Measurements from ENCODE around the gene COLEC11.
"Not testable (repeated sequence)": the region's sequence is repeated elsewhere in the genome, so short reads cannot be mapped to it uniquely, and the experiment has no call there.

COLEC11 gene

GRCh38 chr2:3655871-3656761, 61.2 kb downstream of the COLEC11 start:
- FAIRE-seq: no peak

- FAIRE-seq: no peak
Measured at GRCh38 chr2:3656762-3657721, 62.1 kb downstream of the COLEC11 start.

- no peak for FAIRE-seq
Measured at GRCh38 chr2:3657881-3658280, 63.0 kb downstream of the COLEC11 start, which contains the start of gene ALLC. TSS of gene ALLC (plus strand) at chr2:3658200. CDS start at chr2:3671158, 12,958 bp downstream.

GRCh38 chr2:3659447-3660432, 64.8 kb downstream of the COLEC11 start:
- FAIRE-seq: no peak

GRCh38 chr2:3660640-3661039, 65.7 kb downstream of the COLEC11 start:
- not testable (repeated sequence) for FAIRE-seq

GRCh38 chr2:3661149-3661660, 66.3 kb downstream of the COLEC11 start:
- FAIRE-seq: no peak

GRCh38 chr2:3662239-3662638, 67.3 kb downstream of the COLEC11 start:
- FAIRE-seq: no peak

- FAIRE-seq: no peak
Measured at GRCh38 chr2:3664118-3664517, 69.2 kb downstream of the COLEC11 start.

- FAIRE-seq: no peak
Measured at GRCh38 chr2:3664925-3665324, 70.0 kb downstream of the COLEC11 start.

GRCh38 chr2:3665886-3666612, 71.1 kb downstream of the COLEC11 start:
- no peak for FAIRE-seq

GRCh38 chr2:3666613-3666975, 71.7 kb downstream of the COLEC11 start:
- FAIRE-seq: no peak

GRCh38 chr2:3667151-3667631, 72.3 kb downstream of the COLEC11 start:
- FAIRE-seq: no peak

GRCh38 chr2:3669656-3670055, 74.7 kb downstream of the COLEC11 start:
- FAIRE-seq: no peak

GRCh38 chr2:3670376-3670775, 75.5 kb downstream of the COLEC11 start:
- FAIRE-seq: no peak

- no peak for FAIRE-seq
Measured at GRCh38 chr2:3670941-3671340, 76.0 kb downstream of the COLEC11 start.

- no peak for FAIRE-seq
Measured at GRCh38 chr2:3672861-3673678, 78.2 kb downstream of the COLEC11 start.

- FAIRE-seq: no peak
Measured at GRCh38 chr2:3674066-3674845, 79.3 kb downstream of the COLEC11 start.

GRCh38 chr2:3675687-3676086, 80.8 kb downstream of the COLEC11 start:
- FAIRE-seq: no peak

- FAIRE-seq: no peak
Measured at GRCh38 chr2:3677436-3677835, 82.5 kb downstream of the COLEC11 start.
